NB4 (cell line): ENCODE results near the gene HGFAC.

Experiments
- DNase-seq: peaks from one replicate; pipeline ENCODE4 v3.0.0; 2010; ENCODE audit warnings: low read depth
- H3K4me3 ChIP-seq: one replicate; pipeline ENCODE4 v1.5.1; 2011; ENCODE audit warnings: mild to moderate bottlenecking, low read depth, low read length, moderate library complexity
- MAX ChIP-seq: IDR thresholded peaks from 2 replicates; pipeline ENCODE4 v1.6.1; 2011; ENCODE audit warnings: low read depth, low read length
- MYC ChIP-seq: IDR thresholded peaks from 2 replicates; pipeline ENCODE4 v1.6.1; 2011; ENCODE audit warnings: low read depth, low read length
- POLR2A ChIP-seq: IDR thresholded peaks from 2 replicates; pipeline ENCODE4 v1.6.1; 2011; ENCODE audit warnings: mild to moderate bottlenecking; ENCODE audit not compliant: insufficient read length; ENCODE audit errors: extremely low read depth
- TF ChIP-seq, protein P1 (sequence below): IDR thresholded peaks from one replicate; pipeline ENCODE4 v1.5.1; 2012; ENCODE audit warnings: low read depth, low read length

HGFAC gene

GRCh38 chr4:3440979-3441500 is 728 bp upstream of the HGFAC start:
- peak; percentile 59 for DNase-seq
- H3K4me3 ChIP-seq, result no peak overlapping the region

DNA sequence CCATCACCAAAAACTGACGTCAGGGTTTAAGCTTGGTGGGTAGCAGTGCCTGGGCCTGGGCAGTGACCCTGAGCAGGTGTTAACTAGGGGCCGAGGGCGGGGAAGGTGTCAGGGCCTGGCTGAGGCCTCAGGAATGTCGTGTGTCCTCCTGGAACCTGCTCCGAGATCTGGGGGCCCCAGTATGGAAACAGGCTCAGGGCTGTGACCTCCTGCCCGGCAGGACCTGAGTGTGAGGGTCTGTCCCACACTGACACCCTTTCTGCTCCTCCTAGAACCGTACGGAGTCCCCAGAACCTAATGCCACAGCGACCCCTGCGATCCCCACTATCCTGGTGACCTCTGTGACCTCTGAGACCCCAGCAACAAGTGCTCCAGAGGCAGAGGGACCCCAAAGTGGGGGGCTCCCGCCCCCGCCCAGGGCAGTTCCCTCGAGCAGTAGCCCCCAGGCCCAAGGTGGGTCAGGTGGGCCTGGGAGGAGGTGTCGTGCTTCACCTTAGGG is 741 bp downstream of the HGFAC start:
- H3K4me3 ChIP-seq, result no peak overlapping the region
- TF ChIP-seq MYC, result no peak
- no peak for TF ChIP-seq MAX
- no peak for TF ChIP-seq POLR2A
- TF ChIP-seq, protein P1, sequence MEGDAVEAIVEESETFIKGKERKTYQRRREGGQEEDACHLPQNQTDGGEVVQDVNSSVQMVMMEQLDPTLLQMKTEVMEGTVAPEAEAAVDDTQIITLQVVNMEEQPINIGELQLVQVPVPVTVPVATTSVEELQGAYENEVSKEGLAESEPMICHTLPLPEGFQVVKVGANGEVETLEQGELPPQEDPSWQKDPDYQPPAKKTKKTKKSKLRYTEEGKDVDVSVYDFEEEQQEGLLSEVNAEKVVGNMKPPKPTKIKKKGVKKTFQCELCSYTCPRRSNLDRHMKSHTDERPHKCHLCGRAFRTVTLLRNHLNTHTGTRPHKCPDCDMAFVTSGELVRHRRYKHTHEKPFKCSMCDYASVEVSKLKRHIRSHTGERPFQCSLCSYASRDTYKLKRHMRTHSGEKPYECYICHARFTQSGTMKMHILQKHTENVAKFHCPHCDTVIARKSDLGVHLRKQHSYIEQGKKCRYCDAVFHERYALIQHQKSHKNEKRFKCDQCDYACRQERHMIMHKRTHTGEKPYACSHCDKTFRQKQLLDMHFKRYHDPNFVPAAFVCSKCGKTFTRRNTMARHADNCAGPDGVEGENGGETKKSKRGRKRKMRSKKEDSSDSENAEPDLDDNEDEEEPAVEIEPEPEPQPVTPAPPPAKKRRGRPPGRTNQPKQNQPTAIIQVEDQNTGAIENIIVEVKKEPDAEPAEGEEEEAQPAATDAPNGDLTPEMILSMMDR, result no peak
- no peak for DNase-seq

More at GRCh38 chr4:3440979-3441500, 728 bp upstream of the HGFAC start:
- TF ChIP-seq, protein P1, result no peak
- TF ChIP-seq POLR2A (no peak), MYC (no peak), MAX (no peak)

DNA sequence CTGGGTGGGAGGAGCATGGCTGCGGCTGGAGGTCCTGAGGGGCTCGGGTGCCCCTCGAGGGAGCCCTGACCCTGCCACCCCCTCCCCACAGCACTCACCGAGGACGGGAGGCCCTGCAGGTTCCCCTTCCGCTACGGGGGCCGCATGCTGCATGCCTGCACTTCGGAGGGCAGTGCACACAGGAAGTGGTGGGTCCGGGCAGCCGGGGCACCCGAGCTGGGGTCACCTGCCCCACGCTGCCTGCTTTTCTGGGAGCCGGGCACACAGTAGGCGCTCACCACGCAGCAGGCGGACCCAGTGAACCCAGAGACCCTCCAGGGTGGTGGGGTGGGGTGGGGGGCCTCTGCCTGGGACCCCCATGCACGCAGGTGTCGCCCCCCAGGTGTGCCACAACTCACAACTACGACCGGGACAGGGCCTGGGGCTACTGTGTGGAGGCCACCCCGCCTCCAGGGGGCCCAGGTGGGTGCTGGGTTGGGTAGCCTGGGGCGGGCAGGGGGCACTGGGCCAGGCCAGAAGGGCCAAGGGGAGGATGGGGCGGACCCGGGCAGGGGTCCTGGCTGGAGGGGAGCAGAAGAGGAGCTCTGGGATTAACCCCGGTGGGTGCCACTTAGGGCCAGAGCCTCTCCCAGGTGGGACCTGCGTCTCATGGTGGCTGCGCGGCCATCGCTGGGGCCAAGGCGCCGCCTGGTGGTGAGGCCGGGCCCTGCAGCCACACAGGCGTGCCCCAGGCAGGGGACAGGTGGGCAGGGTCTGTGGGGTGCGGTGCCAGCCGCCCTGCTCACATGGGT is 1.4 kb downstream of the HGFAC start:
- TF ChIP-seq MYC (peak; percentile 72; the same call in 1 of the 2 replicates), POLR2A (no peak), MAX (peak; percentile 73)
- TF ChIP-seq, protein P1, result peak; percentile 96
- H3K4me3 ChIP-seq, result no peak overlapping the region
- peak; percentile 75 for DNase-seq

DNA sequence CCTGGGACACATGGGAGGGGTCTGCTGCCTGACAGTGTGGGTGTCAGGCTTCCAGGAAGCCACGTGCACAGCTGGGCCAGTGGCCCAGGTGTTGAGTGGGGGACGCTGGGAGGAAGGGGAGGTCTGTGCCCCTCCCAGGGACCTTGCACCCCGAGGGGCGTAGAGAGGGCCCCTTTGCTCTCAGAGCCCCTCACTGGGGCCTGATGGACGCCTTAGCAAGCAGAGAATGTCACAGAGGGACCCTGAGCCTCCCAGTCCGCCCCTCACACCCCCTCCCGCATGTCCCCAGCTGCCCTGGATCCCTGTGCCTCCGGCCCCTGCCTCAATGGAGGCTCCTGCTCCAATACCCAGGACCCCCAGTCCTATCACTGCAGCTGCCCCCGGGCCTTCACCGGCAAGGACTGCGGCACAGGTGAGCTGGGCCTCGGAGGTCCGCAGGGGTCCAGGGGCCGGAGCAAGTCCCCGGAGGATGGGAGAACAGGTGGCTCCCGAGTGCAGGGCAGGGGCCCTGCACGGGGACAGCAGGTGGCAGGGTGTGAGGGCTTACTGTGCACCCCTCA is 2.1 kb downstream of the HGFAC start:
- DNase-seq, result no peak
- H3K4me3 ChIP-seq, result no peak overlapping the region
- TF ChIP-seq MAX (no peak), MYC (no peak), POLR2A (no peak)
- TF ChIP-seq, protein P1, result no peak

DNA sequence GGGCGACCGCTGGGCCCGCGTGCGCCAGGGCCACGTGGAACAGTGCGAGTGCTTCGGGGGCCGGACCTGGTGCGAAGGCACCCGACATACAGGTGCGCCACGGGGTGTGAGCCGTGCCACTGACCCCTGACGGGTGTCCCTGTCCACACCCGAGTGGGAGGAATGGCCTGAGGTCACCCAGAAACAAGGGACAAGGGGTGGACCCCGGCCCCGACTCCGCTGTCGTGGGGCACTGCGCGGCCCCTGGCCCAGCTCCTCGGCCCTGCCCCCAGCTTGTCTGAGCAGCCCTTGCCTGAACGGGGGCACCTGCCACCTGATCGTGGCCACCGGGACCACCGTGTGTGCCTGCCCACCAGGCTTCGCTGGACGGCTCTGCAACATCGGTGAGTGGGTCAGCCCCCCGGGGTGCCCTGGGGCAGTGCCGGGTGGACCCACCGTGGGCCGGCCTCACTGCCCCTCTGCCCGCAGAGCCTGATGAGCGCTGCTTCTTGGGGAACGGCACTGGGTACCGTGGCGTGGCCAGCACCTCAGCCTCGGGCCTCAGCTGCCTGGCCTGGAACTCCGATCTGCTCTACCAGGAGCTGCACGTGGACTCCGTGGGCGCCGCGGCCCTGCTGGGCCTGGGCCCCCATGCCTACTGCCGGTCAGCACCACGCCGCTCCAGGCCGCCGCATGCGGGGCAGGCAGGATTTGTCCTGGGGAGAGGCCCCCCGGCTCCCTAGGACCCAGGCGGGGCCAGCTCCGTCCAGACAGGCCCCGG is 2.8 kb downstream of the HGFAC start:
- DNase-seq, result no peak
- no peak for TF ChIP-seq POLR2A
- TF ChIP-seq, protein P1, result no peak
- TF ChIP-seq MYC, result no peak
- TF ChIP-seq MAX, result no peak
- H3K4me3 ChIP-seq, result no peak overlapping the region
